SU-DHL-6 (cell line): ENCODE data around the gene NOTO.

Source experiments
- H2AFZ ChIP-seq: fragments of 200-600 bp; sonication (generic); 2 replicates; pipeline ENCODE4 v1.6.1; 2014; ENCODE audit warnings: low read depth, mild to moderate bottlenecking, moderate library complexity, mixed read lengths, antibody characterized with exemption, low read length; ENCODE audit not compliant: severe bottlenecking
- H3F3A ChIP-seq: fragments of 200-600 bp; shearing (Covaris generic); 2 replicates; pipeline ENCODE4 v1.6.0; 2016; ENCODE audit warnings: antibody characterized with exemption, mild to moderate bottlenecking; ENCODE audit not compliant: insufficient read depth
- H3K27ac ChIP-seq: fragments of 200-600 bp; sonication (generic); 2 replicates; pipeline ENCODE4 v1.5.1; 2016; ENCODE audit warnings: low read depth, mild to moderate bottlenecking, low read length, moderate library complexity, mixed read lengths
- H3K27me3 ChIP-seq: fragments of 200-600 bp; sonication (generic), shearing (Covaris generic); 2 replicates; pipeline ENCODE4 v1.6.0; 2014; ENCODE audit warnings: mild to moderate bottlenecking, low read length
- H3K36me3 ChIP-seq: fragments of 200-600 bp; sonication (generic); 2 replicates; pipeline ENCODE4 v1.6.1; 2014; ENCODE audit warnings: mild to moderate bottlenecking, low read length, mixed read lengths
- H3K4me2 ChIP-seq: fragments of 300-600, 200-600 bp; shearing (Covaris generic), sonication (generic); 2 replicates; pipeline ENCODE4 v1.6.0; 2014; ENCODE audit warnings: low read length, low read depth, mild to moderate bottlenecking; ENCODE audit not compliant: poor library complexity, severe bottlenecking
- H3K4me3 ChIP-seq: fragments of 200-600 bp; sonication (generic); 2 replicates; pipeline ENCODE4 v1.5.1; 2014; ENCODE audit warnings: antibody characterized with exemption, low read length, mild to moderate bottlenecking, mixed read lengths; ENCODE audit not compliant: insufficient read depth, poor library complexity, severe bottlenecking
- H3K79me2 ChIP-seq: fragments of 200-600 bp; sonication (generic); 2 replicates; pipeline ENCODE4 v1.6.1; 2014; ENCODE audit warnings: mild to moderate bottlenecking, low read length, moderate library complexity; ENCODE audit not compliant: insufficient read depth
- H3K9ac ChIP-seq: fragments of 200-600 bp; sonication (generic); 2 replicates; pipeline ENCODE4 v1.7.0; 2014; ENCODE audit warnings: mild to moderate bottlenecking, low read length
- H3K9me2 ChIP-seq: fragments of 200-600 bp; sonication (generic); replicated peaks from 2 replicates; pipeline ENCODE4 v1.6.1; 2014; ENCODE audit warnings: low read length; ENCODE audit not compliant: insufficient read depth
- H3K9me3 ChIP-seq: fragments of 200-600 bp; sonication (generic); 2 replicates; pipeline ENCODE4 v1.6.1; 2014; ENCODE audit warnings: low read length, mixed read lengths; ENCODE audit not compliant: insufficient read depth
- H4K20me1 ChIP-seq: fragments of 200-600 bp; sonication (generic); 2 replicates; pipeline ENCODE4 v1.6.1; 2014; ENCODE audit warnings: low read depth, mild to moderate bottlenecking, antibody characterized with exemption, low read length, moderate library complexity, mixed read lengths
- EZH2phosphoT487 ChIP-seq: fragments of 200-600 bp; sonication (generic), shearing (Covaris generic); conservative IDR thresholded peaks from 2 replicates; pipeline ENCODE4 v1.6.1; 2018; ENCODE audit warnings: mild to moderate bottlenecking, antibody characterized with exemption, low read length, moderate library complexity, mixed read lengths
- TF ChIP-seq, protein P1 (sequence below): fragments of 200-600 bp; sonication (generic); IDR thresholded peaks from one replicate; pipeline ENCODE4 v1.5.1; 2017; ENCODE audit warnings: antibody characterized with exemption, mild to moderate bottlenecking, low read length, moderate library complexity; ENCODE audit not compliant: insufficient read depth, poor library complexity, severe bottlenecking

NOTO gene

GRCh38 chr2:73212098-73212447 lies 9.7 kb downstream of the NOTO start:
- Histone ChIP-seq H3F3A (no peaks in the 10 kb centered on the region), H3K79me2 (peaks cover 28% of the 10 kb centered on the region), H3K27ac (no peak overlapping the region), H3K4me3 (no peak overlapping the region), H2AFZ (no peak overlapping the region), H4K20me1 (no peaks in the 10 kb centered on the region), H3K9ac (no peak overlapping the region), H3K9me2 (no peaks in the 10 kb centered on the region), H3K4me2 (no peak overlapping the region), H3K36me3 (no peaks in the 10 kb centered on the region), H3K27me3 (no peaks in the 10 kb centered on the region), H3K9me3 (no peaks in the 10 kb centered on the region)
- TF ChIP-seq, protein P1, sequence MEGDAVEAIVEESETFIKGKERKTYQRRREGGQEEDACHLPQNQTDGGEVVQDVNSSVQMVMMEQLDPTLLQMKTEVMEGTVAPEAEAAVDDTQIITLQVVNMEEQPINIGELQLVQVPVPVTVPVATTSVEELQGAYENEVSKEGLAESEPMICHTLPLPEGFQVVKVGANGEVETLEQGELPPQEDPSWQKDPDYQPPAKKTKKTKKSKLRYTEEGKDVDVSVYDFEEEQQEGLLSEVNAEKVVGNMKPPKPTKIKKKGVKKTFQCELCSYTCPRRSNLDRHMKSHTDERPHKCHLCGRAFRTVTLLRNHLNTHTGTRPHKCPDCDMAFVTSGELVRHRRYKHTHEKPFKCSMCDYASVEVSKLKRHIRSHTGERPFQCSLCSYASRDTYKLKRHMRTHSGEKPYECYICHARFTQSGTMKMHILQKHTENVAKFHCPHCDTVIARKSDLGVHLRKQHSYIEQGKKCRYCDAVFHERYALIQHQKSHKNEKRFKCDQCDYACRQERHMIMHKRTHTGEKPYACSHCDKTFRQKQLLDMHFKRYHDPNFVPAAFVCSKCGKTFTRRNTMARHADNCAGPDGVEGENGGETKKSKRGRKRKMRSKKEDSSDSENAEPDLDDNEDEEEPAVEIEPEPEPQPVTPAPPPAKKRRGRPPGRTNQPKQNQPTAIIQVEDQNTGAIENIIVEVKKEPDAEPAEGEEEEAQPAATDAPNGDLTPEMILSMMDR = no peak
- no peak for TF ChIP-seq EZH2phosphoT487

- Histone ChIP-seq H3K4me3 (no peak overlapping the region), H3K36me3 (no peaks in the 10 kb centered on the region), H2AFZ (no peak overlapping the region), H3K9me2 (no peaks in the 10 kb centered on the region), H4K20me1 (no peaks in the 10 kb centered on the region), H3F3A (no peaks in the 10 kb centered on the region), H3K9ac (no peak overlapping the region), H3K79me2 (peaks cover 33% of the 10 kb centered on the region), H3K4me2 (peak overlapping the region; percentile 9), H3K9me3 (no peaks in the 10 kb centered on the region), H3K27me3 (no peaks in the 10 kb centered on the region), H3K27ac (no peak overlapping the region)
- TF ChIP-seq EZH2phosphoT487 = no peak
- TF ChIP-seq, protein P1 = peak; percentile 88
These were observed 10.2 kb downstream of the NOTO start for GRCh38 chr2:73212448-73213176.

DNA sequence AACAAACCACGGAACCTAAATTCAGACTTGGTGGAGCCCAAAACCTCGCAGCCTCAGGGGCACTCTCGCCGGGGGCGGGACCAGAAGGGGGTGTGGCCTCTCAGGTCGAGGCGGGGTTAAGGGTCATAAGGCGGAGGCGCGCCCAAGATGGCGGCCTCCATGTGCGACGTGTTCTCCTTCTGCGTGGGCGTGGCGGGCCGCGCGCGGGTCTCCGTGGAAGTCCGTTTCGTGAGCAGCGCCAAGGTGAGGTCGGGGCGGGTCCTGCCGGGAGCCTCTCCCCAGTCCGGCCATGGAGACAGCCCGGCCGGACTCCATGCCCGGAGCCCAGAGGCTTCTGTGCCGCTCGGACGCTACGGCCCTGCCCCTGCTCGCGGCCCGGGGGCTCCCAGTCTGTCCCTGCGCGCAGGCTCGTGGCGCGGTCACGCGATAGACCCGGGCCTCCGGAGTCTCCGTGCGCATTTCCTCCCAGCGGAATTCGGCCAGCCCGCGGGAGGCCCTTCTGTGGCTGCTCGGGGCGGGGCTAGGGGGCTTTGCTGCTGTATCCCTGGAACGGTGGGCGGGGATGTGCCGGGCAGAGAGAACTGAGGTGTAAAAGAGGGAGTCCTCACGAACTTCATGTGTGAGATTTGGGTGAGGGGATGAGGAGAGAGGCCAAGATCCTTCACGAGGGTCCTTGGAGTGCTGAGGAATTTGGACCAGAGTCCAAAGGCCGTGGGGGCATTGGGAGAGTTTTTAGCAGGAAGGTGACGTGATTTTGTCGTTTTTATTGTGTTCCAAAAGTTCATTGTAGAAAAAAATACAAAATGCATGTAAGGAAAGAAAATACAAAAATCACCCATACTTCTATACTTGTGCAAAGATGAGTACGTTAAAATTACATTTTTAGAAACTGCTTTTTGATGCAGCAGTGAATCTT lies 12.0 kb downstream of the NOTO start, which contains the start of gene SMYD5:
SMYD5 (plus strand) TSS at position 126 of the 916 bp plus-strand sequence; CDS start at position 148, 22 bp downstream.
- Histone ChIP-seq H4K20me1 (no peaks in the 10 kb centered on the region), H3K4me3 (peak within 1 kb of the TSS; percentile 62), H3K9me3 (no peaks in the 10 kb centered on the region), H2AFZ (peak within 1 kb of the TSS; percentile 89), H3K4me2 (peak within 1 kb of the TSS; percentile 87), H3K9me2 (no peaks in the 10 kb centered on the region), H3K9ac (peak within 1 kb of the TSS; percentile 72), H3K79me2 (peaks cover 43% of the 10 kb centered on the region), H3K27me3 (no peaks in the 10 kb centered on the region), H3K27ac (peak within 1 kb of the TSS; percentile 32), H3K36me3 (no peaks in the 10 kb centered on the region), H3F3A (no peaks in the 10 kb centered on the region)
- TF ChIP-seq, protein P1 = no peak
- TF ChIP-seq EZH2phosphoT487 = no peak
